ENCODE results near the gene WARS2. TPM values are rescaled to one million over a fixed set of nuclear protein-coding genes. Genes with fewer than 3 reads are reported as not detected.

WARS2 gene
- total and polyA plus RNA-seq, 2 of the 8 experiments (the other 6 are each of a cell fraction or from before 2014, with no cell fraction given) = 4.3 to 12.9 TPM

DNA sequence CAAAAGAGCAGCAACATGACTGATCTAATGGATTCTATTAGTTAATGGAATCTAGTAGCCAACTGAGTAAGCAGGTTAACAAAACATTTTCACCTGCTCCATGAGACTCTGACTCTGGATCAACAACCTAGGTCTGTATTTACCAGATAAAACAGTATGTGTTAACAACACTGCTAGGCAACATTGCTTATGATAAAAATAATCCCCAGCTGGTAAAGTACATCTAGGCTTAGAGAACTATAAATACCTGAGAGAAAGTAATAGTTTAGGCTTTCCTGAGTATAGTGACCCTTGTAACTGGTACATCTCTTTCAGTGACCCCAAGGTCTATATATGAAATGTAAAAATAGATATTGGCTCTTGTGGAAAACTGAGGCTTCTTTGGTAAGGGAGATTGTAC lies 78.8 kb downstream of the WARS2 start:
- TF ChIP-seq RAD21 (IDR thresholded peaks at IDR 0.05 in 1 of 2, conservative IDR thresholded peaks at IDR 0.05 in 1 of 2; ENCODE audit: low read depth in 2 of 2, low read length in 2 of 2) = no peak
- no peak for TF ChIP-seq KDM5A (IDR thresholded peaks at IDR 0.05; ENCODE audit: low read length)
- no peak for TF ChIP-seq SP4 (IDR thresholded peaks at IDR 0.05; ENCODE audit: low read length)
- no peak for TF ChIP-seq POU5F1 (IDR thresholded peaks at IDR 0.05; ENCODE audit: low read depth, low read length)
- no peak for TF ChIP-seq CTBP2 (IDR thresholded peaks at IDR 0.05; ENCODE audit: borderline replicate concordance, insufficient read depth, insufficient read length, low read length)
- no peak for TF ChIP-seq BRCA1 (IDR thresholded peaks at IDR 0.05; ENCODE audit: low read depth, low read length)
- TF ChIP-seq SIRT6 (IDR thresholded peaks at IDR 0.05; ENCODE audit: low read length) = no peak
- ChIA-PET CTCF (ENCODE audit: partially characterized antibody) (interaction anchor here (0.9 kb wide), 1 partner anchor 24 kb away, joined by 3 read pairs; no protein-coding TSS in a partner anchor), POLR2A (ENCODE audit: partially characterized antibody) (no interaction called here)
- Histone ChIP-seq H3K79me2 (ENCODE audit: control insufficient read depth in 1 of 2, insufficient read depth in 2 of 2, low read length in 2 of 2) (no peaks in the 10 kb centered on the region), H3K9me3 (ENCODE audit: insufficient read depth in 2 of 2, low read depth in 1 of 2, low read length in 1 of 2) (peaks cover 0 to 3% of the 10 kb centered on the region in 2 experiments; a peak in 1 of 4 replicates), H2BK12ac (ENCODE audit: low read depth, low read length) (no peak overlapping the region), H3K23ac (ENCODE audit: insufficient read length) (no peak overlapping the region), H3K4me3 (ENCODE audit: extremely low read depth in 1 of 4, insufficient read depth in 2 of 4, low read depth in 3 of 4, low read length in 4 of 4) (no peak overlapping the region), H3K4ac (replicated peaks; ENCODE audit: insufficient read length, low read depth, low read length) (no peak overlapping the region), H3K9ac (replicated peaks in 1 of 4; ENCODE audit: extremely low read depth in 1 of 4, low read depth in 3 of 4, low read length in 3 of 4) (no peak overlapping the region), H3K56ac (replicated peaks; ENCODE audit: insufficient read length, low read depth, low read length) (no peak overlapping the region), H2BK5ac (ENCODE audit: low read depth, low read length) (no peak overlapping the region), H3K18ac (ENCODE audit: extremely low read depth, low read length) (no peak overlapping the region), H4K5ac (ENCODE audit: insufficient read length, low read depth, low read length) (no peak overlapping the region), H2AFZ (ENCODE audit: low read length) (no peak overlapping the region), H3K27ac (ENCODE audit: low read depth, low read length) (no peak overlapping the region), H2BK20ac (ENCODE audit: low read length) (no peak overlapping the region), H3K27me3 (replicated peaks in 1 of 4; ENCODE audit: control insufficient read depth in 3 of 4, extremely low read depth in 1 of 4, insufficient read depth in 3 of 4, low read length in 3 of 4) (no peaks in the 10 kb centered on the region), H4K91ac (replicated peaks; ENCODE audit: insufficient read length, low read length) (no peak overlapping the region), H3K36me3 (ENCODE audit: control insufficient read depth in 2 of 4, insufficient read depth in 4 of 4, low read length in 3 of 4) (no peaks in the 10 kb centered on the region), H3K79me1 (ENCODE audit: low read depth, low read length) (no peaks in the 10 kb centered on the region), H2BK15ac (ENCODE audit: low read length) (no peak overlapping the region), H3K14ac (ENCODE audit: insufficient read length) (no peak overlapping the region), H4K8ac (ENCODE audit: extremely low read depth, insufficient read depth, low read length) (no peak overlapping the region), H3K23me2 (ENCODE audit: low read depth, low read length) (no peaks in the 10 kb centered on the region), H4K20me1 (replicated peaks in 1 of 2; ENCODE audit: control insufficient read depth in 1 of 2, insufficient read depth in 2 of 2, low read length in 2 of 2) (no peaks in the 10 kb centered on the region), H2AK5ac (ENCODE audit: low read depth, low read length) (no peak overlapping the region), H3K4me2 (ENCODE audit: insufficient read depth in 1 of 2, low read depth in 2 of 2, low read length in 2 of 2) (no peak overlapping the region), H3K4me1 (replicated peaks in 1 of 4; ENCODE audit: control insufficient read depth in 3 of 4, insufficient read depth in 4 of 4, low read length in 3 of 4) (no peaks in the 10 kb centered on the region), H2BK120ac (replicated peaks; ENCODE audit: low read depth, low read length) (no peak overlapping the region)
- no peak for FAIRE-seq
- no peak for DNase-seq (ENCODE audit: low read depth in 1 of 2, low spot score in 2 of 2)

All from H1 (cell line).